ENCODE measurements around the gene PRKCB. TPM values are rescaled to one million over a fixed set of nuclear protein-coding genes. Genes with fewer than 3 reads are reported as not detected.
A peak's percentile ranks its signal among the peaks of the same experiment; 100 is the strongest.

Gene PRKCB
- total and polyA plus RNA-seq, 4 experiments from 2014 or later, result 46.5 to 106 (median 98.2) TPM

DNA sequence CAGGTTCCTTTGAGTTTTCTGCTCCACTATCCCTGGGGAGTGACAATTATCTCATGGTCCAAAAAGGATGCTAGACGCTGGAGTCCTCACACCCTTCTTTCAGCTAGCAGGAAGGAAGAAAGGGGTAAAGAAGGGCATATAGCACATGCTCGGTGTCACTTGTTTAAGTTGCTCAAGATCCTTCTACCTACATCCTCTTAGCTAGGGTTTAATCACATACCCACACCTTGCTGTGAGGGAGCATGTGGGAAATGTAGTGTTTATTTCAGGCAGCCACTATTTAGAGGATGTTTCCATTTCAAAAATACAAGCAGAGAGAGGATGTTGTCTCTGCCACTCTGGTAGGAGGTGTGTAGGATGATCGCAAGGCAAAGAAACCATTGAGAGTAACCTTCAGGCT lies 4.5 kb downstream of the PRKCB start:
- peak overlapping the region in 1 of 2 donors; percentile 19 for H3K4me3 ChIP-seq (ENCODE audit: low read length in 2 of 2)
- H3K4me1 Mint-ChIP-seq, result peaks cover 47 to 70% (median 58%) of the 10 kb centered on the region in 4 donors
- peak overlapping the region; percentile 37 to 92 (median 65) for H3K27ac Mint-ChIP-seq
- no peaks in the 10 kb centered on the region for H3K27me3 Mint-ChIP-seq
- no peak overlapping the region for H3K27ac ChIP-seq (ENCODE audit: low read depth, low read length)
- CTCF ChIA-PET (ENCODE audit: partially characterized antibody), result interaction anchor here (0.9 to 4.4 kb wide), 9 partner anchors 9 to 202 kb away, joined by 3 to 23 read pairs (median 4); no protein-coding TSS in a partner anchor
- peaks cover 62% of the 10 kb centered on the region for H3K4me1 ChIP-seq (ENCODE audit: insufficient read depth, low read length)
- POLR2A ChIA-PET (ENCODE audit: partially characterized antibody), result interaction anchor here (1.0 to 2.5 kb wide), 7 partner anchors 8 to 174 kb away, joined by 3 to 11 read pairs (median 4); no protein-coding TSS in a partner anchor
- H3K9me3 Mint-ChIP-seq, result no peaks in the 10 kb centered on the region
- H3K9me3 ChIP-seq (ENCODE audit: control insufficient read depth in 1 of 2, low read length in 2 of 2), result no peaks in the 10 kb centered on the region
- H3K36me3 Mint-ChIP-seq, result peaks cover 21 to 31% of the 10 kb centered on the region in 2 donors
- H3K27me3 ChIP-seq (ENCODE audit: insufficient read depth, low read length), result no peaks in the 10 kb centered on the region
- peak in 1 of 5 donors; percentile 17 for DNase-seq
- peak overlapping the region in 7 of 8 donors; percentile 1 to 76 (median 61) for H3K4me3 Mint-ChIP-seq
- H3K36me3 ChIP-seq (ENCODE audit: insufficient read depth, low read length), result peaks cover 4% of the 10 kb centered on the region
- intact Hi-C loops (cut with micrococcal nuclease), result no loop called here

DNA sequence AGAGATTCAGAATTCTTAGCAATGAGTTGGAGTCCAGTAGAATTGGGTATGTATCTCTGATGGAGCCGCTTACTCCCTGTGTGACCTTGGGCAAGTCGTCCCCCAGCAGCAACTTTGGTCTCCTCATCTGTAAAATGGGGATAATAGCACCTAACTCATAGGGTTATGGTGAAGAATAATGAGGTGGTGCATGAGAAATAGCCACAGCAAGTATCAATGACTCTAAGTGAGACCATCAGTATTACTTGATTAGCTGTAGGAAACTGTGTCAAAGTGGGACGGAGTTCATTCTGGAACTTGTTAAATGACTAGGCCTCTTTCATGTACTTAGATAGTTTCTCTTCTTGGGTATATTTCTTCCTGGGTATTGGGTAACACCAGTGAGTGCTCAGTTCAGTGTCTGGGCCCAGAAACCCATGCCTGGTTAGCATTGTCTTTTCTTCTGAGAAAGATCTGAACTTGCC lies 6.4 kb downstream of the PRKCB start:
- intact Hi-C loops (cut with micrococcal nuclease), result no loop called here
- Histone ChIP-seq H3K36me3 (ENCODE audit: insufficient read depth, low read length) (peaks cover 4% of the 10 kb centered on the region), H3K4me3 (ENCODE audit: low read length in 2 of 2) (no peak overlapping the region), H3K27ac (ENCODE audit: low read depth, low read length) (no peak overlapping the region), H3K4me1 (ENCODE audit: insufficient read depth, low read length) (peaks cover 63% of the 10 kb centered on the region), H3K27me3 (ENCODE audit: insufficient read depth, low read length) (no peaks in the 10 kb centered on the region), H3K9me3 (ENCODE audit: control insufficient read depth in 1 of 2, low read length in 2 of 2) (no peaks in the 10 kb centered on the region)
- Mint-ChIP-seq H3K27me3 (no peaks in the 10 kb centered on the region), H3K36me3 (peaks cover 23 to 26% of the 10 kb centered on the region in 2 donors), H3K4me3 (peak overlapping the region in 5 of 8 donors; percentile 8 to 43 (median 36)), H3K4me1 (peaks cover 57 to 79% (median 62%) of the 10 kb centered on the region in 4 donors), H3K9me3 (no peaks in the 10 kb centered on the region), H3K27ac (peak overlapping the region; percentile 15 to 86 (median 53))
- no peak for DNase-seq
- ChIA-PET CTCF (ENCODE audit: partially characterized antibody) (interaction anchor here (0.7 to 4.4 kb wide), 4 partner anchors 28 to 168 kb away, joined by 3 to 23 read pairs (median 14); no protein-coding TSS in a partner anchor), POLR2A (ENCODE audit: partially characterized antibody) (interaction anchor here (2.5 kb wide), 1 partner anchor 39 kb away, joined by 11 read pairs; no protein-coding TSS in a partner anchor)

DNA sequence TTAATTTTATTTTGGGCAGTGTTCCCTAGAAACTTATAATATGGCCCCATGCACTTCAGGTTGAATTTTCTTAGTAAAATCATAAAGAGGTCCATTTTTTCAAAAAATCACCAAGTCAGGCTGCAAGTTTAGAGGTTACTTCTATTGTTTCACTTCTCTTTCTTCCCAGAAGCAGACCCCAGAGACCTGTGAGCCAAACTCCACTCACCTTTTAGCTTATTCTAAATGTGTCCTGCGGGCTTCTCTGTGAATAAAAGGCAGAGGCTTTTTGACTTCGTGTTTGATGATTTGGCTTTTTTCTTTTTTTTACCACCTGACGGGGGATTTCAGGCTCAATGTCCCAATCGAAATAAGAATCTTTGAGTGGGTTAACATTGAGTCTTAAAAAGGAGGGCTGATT lies 7.4 kb downstream of the PRKCB start:
- ChIA-PET POLR2A (ENCODE audit: partially characterized antibody) (no interaction called here), CTCF (ENCODE audit: partially characterized antibody) (interaction anchor here (1.6 kb wide), 1 partner anchor 39 kb away, joined by 5 read pairs; no protein-coding TSS in a partner anchor)
- Histone ChIP-seq H3K36me3 (ENCODE audit: insufficient read depth, low read length) (peaks cover 4% of the 10 kb centered on the region), H3K4me1 (ENCODE audit: insufficient read depth, low read length) (peaks cover 63% of the 10 kb centered on the region), H3K4me3 (ENCODE audit: low read length in 2 of 2) (no peak overlapping the region), H3K27ac (ENCODE audit: low read depth, low read length) (no peak overlapping the region), H3K27me3 (ENCODE audit: insufficient read depth, low read length) (no peaks in the 10 kb centered on the region), H3K9me3 (ENCODE audit: control insufficient read depth in 1 of 2, low read length in 2 of 2) (no peaks in the 10 kb centered on the region)
- no peak for DNase-seq
- Mint-ChIP-seq H3K27me3 (no peaks in the 10 kb centered on the region), H3K27ac (peak overlapping the region in 2 of 7 donors; percentile 16 to 78), H3K4me3 (no peak overlapping the region), H3K4me1 (peaks cover 59 to 79% (median 64%) of the 10 kb centered on the region in 4 donors), H3K36me3 (peaks cover 21 to 26% of the 10 kb centered on the region in 2 donors), H3K9me3 (no peaks in the 10 kb centered on the region)
- intact Hi-C loops (cut with micrococcal nuclease), result no loop called here

DNA sequence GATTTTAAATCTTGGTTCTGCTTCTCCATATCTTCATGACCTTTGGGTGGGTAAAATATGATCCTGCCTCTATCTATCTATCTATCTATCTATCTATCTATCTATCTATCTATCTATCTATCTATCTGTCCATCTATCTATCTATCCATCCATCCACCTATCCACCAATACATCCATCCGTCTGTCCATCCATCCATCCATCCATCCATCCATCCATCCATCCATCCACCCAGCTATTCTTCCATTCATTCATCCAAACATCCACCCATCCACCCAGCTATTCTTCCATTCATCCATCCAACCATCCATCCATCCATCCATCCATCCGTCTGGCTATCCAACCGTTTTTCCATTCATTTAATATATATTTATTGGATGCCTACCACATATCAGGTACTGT lies 11.5 kb downstream of the PRKCB start:
- H3K4me3 ChIP-seq (ENCODE audit: low read length in 2 of 2), result no peak overlapping the region
- ChIA-PET CTCF (ENCODE audit: partially characterized antibody) (interaction anchor here (1.3 to 1.6 kb wide), 3 partner anchors 14 to 163 kb away, joined by 3 to 6 read pairs (median 4); no protein-coding TSS in a partner anchor), POLR2A (ENCODE audit: partially characterized antibody) (interaction anchor here (0.9 to 1.6 kb wide), 5 partner anchors 10 to 146 kb away, joined by 3 to 5 read pairs (median 3); partner anchors contain the start of gene PRKCB)
- H3K27ac ChIP-seq (ENCODE audit: low read depth, low read length), result no peak overlapping the region
- Mint-ChIP-seq H3K27ac (peak overlapping the region; percentile 1 to 95 (median 80)), H3K4me1 (peaks cover 56 to 83% (median 67%) of the 10 kb centered on the region in 4 donors), H3K36me3 (peaks cover 16 to 40% of the 10 kb centered on the region in 2 donors), H3K9me3 (no peaks in the 10 kb centered on the region), H3K4me3 (peak overlapping the region in 1 of 8 donors; percentile 54), H3K27me3 (no peaks in the 10 kb centered on the region)
- peaks cover 61% of the 10 kb centered on the region for H3K4me1 ChIP-seq (ENCODE audit: insufficient read depth, low read length)
- intact Hi-C loops (cut with micrococcal nuclease), result no loop called here
- DNase-seq, result no peak
- H3K36me3 ChIP-seq (ENCODE audit: insufficient read depth, low read length), result peaks cover 4% of the 10 kb centered on the region
- no peaks in the 10 kb centered on the region for H3K27me3 ChIP-seq (ENCODE audit: insufficient read depth, low read length)
- H3K9me3 ChIP-seq (ENCODE audit: control insufficient read depth in 1 of 2, low read length in 2 of 2), result no peaks in the 10 kb centered on the region

DNA sequence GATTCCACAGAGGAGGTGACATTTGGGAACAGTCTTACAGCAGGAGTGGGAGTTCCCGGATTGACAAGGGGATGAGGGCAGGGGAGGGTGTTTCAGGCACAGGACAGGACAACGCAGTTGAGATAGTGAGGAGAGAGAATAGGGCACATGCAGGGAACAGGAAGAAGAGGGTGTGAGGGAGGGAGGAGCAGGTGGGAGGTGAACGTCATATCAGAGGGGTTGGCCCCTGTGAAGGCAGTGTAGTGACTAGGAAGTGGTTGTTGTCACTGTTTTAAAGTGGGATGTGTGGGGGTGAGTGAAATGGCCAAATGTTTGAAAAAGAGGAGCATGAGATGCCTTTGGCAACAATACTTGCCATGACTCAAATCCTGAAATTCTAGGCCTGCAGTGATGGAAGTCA lies 12.2 kb downstream of the PRKCB start:
- Histone ChIP-seq H3K27me3 (ENCODE audit: insufficient read depth, low read length) (no peaks in the 10 kb centered on the region), H3K4me1 (ENCODE audit: insufficient read depth, low read length) (peaks cover 61% of the 10 kb centered on the region), H3K4me3 (ENCODE audit: low read length in 2 of 2) (no peak overlapping the region), H3K9me3 (ENCODE audit: control insufficient read depth in 1 of 2, low read length in 2 of 2) (no peaks in the 10 kb centered on the region), H3K27ac (ENCODE audit: low read depth, low read length) (peak overlapping the region; percentile 8), H3K36me3 (ENCODE audit: insufficient read depth, low read length) (peaks cover 4% of the 10 kb centered on the region)
- intact Hi-C loops (cut with micrococcal nuclease), result loop anchor here (1.0 kb wide), 1 partner anchor 10 kb away; no protein-coding TSS in a partner anchor
- Mint-ChIP-seq H3K27ac (peak overlapping the region; percentile 78 to 95 (median 85)), H3K36me3 (peaks cover 13 to 39% of the 10 kb centered on the region in 2 donors), H3K27me3 (no peaks in the 10 kb centered on the region), H3K9me3 (no peaks in the 10 kb centered on the region), H3K4me1 (peaks cover 58 to 84% (median 69%) of the 10 kb centered on the region in 4 donors), H3K4me3 (peak overlapping the region; percentile 14 to 76 (median 60))
- ChIA-PET CTCF (ENCODE audit: partially characterized antibody) (interaction anchor here (1.5 to 2.3 kb wide), 2 partner anchors 8 to 11 kb away, joined by 4 to 7 read pairs; no protein-coding TSS in a partner anchor), POLR2A (ENCODE audit: partially characterized antibody) (interaction anchor here (1.1 kb wide), 1 partner anchor 8 kb away, joined by 3 read pairs; no protein-coding TSS in a partner anchor)
- peak; percentile 52 to 74 (median 63) for DNase-seq

DNA sequence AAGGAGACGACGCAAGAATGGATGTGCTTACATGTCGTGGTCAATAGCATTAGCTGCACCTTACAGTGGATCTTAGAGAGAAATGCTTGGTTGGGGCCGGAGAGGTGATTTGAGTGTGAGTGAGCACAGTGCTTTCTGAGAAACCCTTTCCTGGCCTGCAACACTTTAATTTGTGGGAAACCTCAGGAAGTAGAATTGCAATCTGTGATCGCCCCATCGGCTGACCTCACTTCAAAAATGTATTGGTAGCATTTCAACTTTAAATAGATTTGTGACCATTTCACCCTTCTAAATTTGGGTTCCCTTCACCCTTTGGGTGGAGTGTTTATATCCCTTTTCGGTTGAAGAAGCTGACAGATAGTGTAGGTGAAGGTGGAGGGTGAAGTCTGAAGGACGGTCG lies 13.2 kb downstream of the PRKCB start:
- H3K4me3 ChIP-seq (ENCODE audit: low read length in 2 of 2), result no peak overlapping the region
- H3K36me3 ChIP-seq (ENCODE audit: insufficient read depth, low read length), result peaks cover 2% of the 10 kb centered on the region
- intact Hi-C loops (cut with micrococcal nuclease), result loop anchor here (1.0 kb wide), 1 partner anchor 11 kb away; no protein-coding TSS in a partner anchor
- Mint-ChIP-seq H3K36me3 (peaks cover 12 to 44% of the 10 kb centered on the region in 2 donors), H3K9me3 (no peaks in the 10 kb centered on the region), H3K27ac (peak overlapping the region in 6 of 7 donors; percentile 25 to 90 (median 81)), H3K4me1 (peaks cover 61 to 86% (median 72%) of the 10 kb centered on the region in 4 donors), H3K27me3 (no peaks in the 10 kb centered on the region), H3K4me3 (peak overlapping the region in 6 of 8 donors; percentile 7 to 76 (median 51))
- ChIA-PET CTCF (ENCODE audit: partially characterized antibody) (interaction anchor here (1.5 to 2.3 kb wide), 2 partner anchors 9 to 12 kb away, joined by 4 to 7 read pairs; no protein-coding TSS in a partner anchor), POLR2A (ENCODE audit: partially characterized antibody) (interaction anchor here (0.9 to 1.4 kb wide), 3 partner anchors 9 to 13 kb away, joined by 3 read pairs; partner anchors contain the start of gene PRKCB)
- no peak overlapping the region for H3K27ac ChIP-seq (ENCODE audit: low read depth, low read length)
- no peak for DNase-seq
- H3K4me1 ChIP-seq (ENCODE audit: insufficient read depth, low read length), result peaks cover 65% of the 10 kb centered on the region
- H3K9me3 ChIP-seq (ENCODE audit: control insufficient read depth in 1 of 2, low read length in 2 of 2), result no peaks in the 10 kb centered on the region
- H3K27me3 ChIP-seq (ENCODE audit: insufficient read depth, low read length), result no peaks in the 10 kb centered on the region

All from CD4-positive, alpha-beta memory T cell (primary cell).